Endothelial cell of umbilical vein (primary cell): ENCODE data around the gene PRKG1. TPM values are rescaled to one million over a fixed set of nuclear protein-coding genes. Genes with fewer than 3 reads are reported as not detected.

Experiments used
- BruUV-seq: library from RNA; stranded (reverse); fragments of 400-500 nt; replicated peaks from 2 replicates; lab custom pipeline; 2021; lab: Mats Ljungman, UMichigan
- CTCF ChIA-PET: fragments of 300-600, 350-600 bp; sonication (Branson Sonifier 250); formaldehyde crosslinking; loops from one replicate; lab custom pipeline; 2021; ENCODE audit warnings: antibody characterized with exemption, inconsistent platforms; lab: Charles Lee
- POLR2A ChIA-PET: fragments of 300-600, 350-600 bp; sonication (Branson Sonifier 250); formaldehyde crosslinking; loops from one replicate; lab custom pipeline; 2021; ENCODE audit warnings: antibody characterized with exemption, inconsistent platforms; lab: Charles Lee
- DNase-seq: peaks from one replicate; pipeline ENCODE4 v3.0.0-alpha.2; 2011; ENCODE audit warnings: low read depth, low spot score
- FAIRE-seq: peaks from 2 replicates; lab custom pipeline; 2011; peaks lifted over from hg19 to GRCh38; lab: Jason Lieb, UNC
- H2AFZ ChIP-seq: 2 replicates; pipeline ENCODE4 v1.6.0; 2012; ENCODE audit warnings: low read depth, low read length, control low read depth, inconsistent platforms
- H3K27ac ChIP-seq: 2 replicates; pipeline ENCODE4 v1.5.1; 2011; ENCODE audit warnings: low read depth, mild to moderate bottlenecking, control low read depth, low read length, moderate library complexity; ENCODE audit not compliant: insufficient read depth
- H3K27me3 ChIP-seq, 2 experiments: 2 replicates each; pipeline versions ENCODE4 v1.6.0 to v1.6.1; 2011; ENCODE audit warnings: low read length in 2 of 2, mixed read lengths in 1 of 2; ENCODE audit not compliant: control insufficient read depth in 2 of 2, insufficient read depth in 2 of 2
- H3K36me3 ChIP-seq, 2 experiments: 2 replicates in 1 of 2; 3 replicates in 1 of 2; pipeline ENCODE4 v1.5.1; 2011; ENCODE audit warnings: low read length in 2 of 2, mild to moderate bottlenecking in 1 of 2, moderate library complexity in 1 of 2; ENCODE audit not compliant: control insufficient read depth in 2 of 2, insufficient read depth in 2 of 2; ENCODE audit errors: extremely low read depth in 1 of 2
- H3K4me1 ChIP-seq: 3 replicates; pipeline ENCODE4 v1.5.1; 2011; ENCODE audit warnings: mild to moderate bottlenecking, low read length; ENCODE audit not compliant: control insufficient read depth, insufficient read depth; ENCODE audit errors: extremely low read depth
- H3K4me2 ChIP-seq: 2 replicates; pipeline ENCODE4 v1.6.1; 2011; ENCODE audit warnings: low read length, control low read depth, mixed read lengths; ENCODE audit not compliant: insufficient read depth
- H3K4me3 ChIP-seq, 3 experiments: fragments of 200-600 bp in 1 of 3; sonication (generic), shearing (Covaris generic) in 1 of 3; replicated peaks in 1 of 3; 2 replicates each; pipeline ENCODE4 v1.5.1; 2011 to 2016; ENCODE audit warnings: control low read depth in 3 of 3, low read length in 3 of 3, mild to moderate bottlenecking in 2 of 3, inconsistent platforms in 1 of 3, low read depth in 1 of 3, moderate library complexity in 1 of 3; ENCODE audit not compliant: insufficient read depth in 1 of 3
- H3K79me2 ChIP-seq: 2 replicates; pipeline ENCODE4 v1.6.0; 2012; ENCODE audit warnings: low read length, inconsistent platforms; ENCODE audit not compliant: control insufficient read depth, insufficient read depth
- H3K9ac ChIP-seq: replicated peaks from 2 replicates; pipeline ENCODE3; 2011; ENCODE audit warnings: low read length, control low read depth; ENCODE audit not compliant: insufficient read depth; ENCODE audit errors: extremely low read depth
- H3K9me1 ChIP-seq: replicated peaks from 3 replicates; pipeline ENCODE4 v1.6.0; 2011; ENCODE audit warnings: mild to moderate bottlenecking, low read length; ENCODE audit not compliant: control insufficient read depth, insufficient read depth; ENCODE audit errors: extremely low read depth
- H3K9me3 ChIP-seq: replicated peaks from 2 replicates; pipeline ENCODE4 v1.5.1; 2012; ENCODE audit warnings: low read length, inconsistent platforms; ENCODE audit not compliant: control insufficient read depth, insufficient read depth
- H4K20me1 ChIP-seq: replicated peaks from 2 replicates; pipeline ENCODE3; 2011; ENCODE audit warnings: mild to moderate bottlenecking, low read length; ENCODE audit not compliant: control insufficient read depth, insufficient read depth; ENCODE audit errors: extremely low read depth
- CTCF ChIP-seq, 2 donors: IDR thresholded peaks; 1 replicate in 1 of 2; 2 replicates in 1 of 2; pipeline ENCODE4 v1.5.1; 2011; ENCODE audit warnings: low read length in 2 of 2, mild to moderate bottlenecking in 2 of 2, moderate library complexity in 2 of 2, control low read depth in 1 of 2, inconsistent platforms in 1 of 2, low read depth in 1 of 2; ENCODE audit not compliant: insufficient read depth in 1 of 2; ENCODE audit errors: extremely low read depth in 1 of 2
- EZH2 ChIP-seq: IDR thresholded peaks from 2 replicates; pipeline ENCODE4 v1.6.1; 2012; ENCODE audit warnings: borderline replicate concordance, low read depth, mild to moderate bottlenecking, moderate library complexity, low read length, inconsistent platforms; ENCODE audit not compliant: severe bottlenecking
- FOS ChIP-seq: IDR thresholded peaks from 2 replicates; pipeline ENCODE4 v1.6.1; 2011; ENCODE audit warnings: mild to moderate bottlenecking, low read length, moderate library complexity, borderline replicate concordance; ENCODE audit not compliant: insufficient read depth
- GATA2 ChIP-seq: IDR thresholded peaks from 2 replicates; pipeline ENCODE4 v1.7.0; 2011; ENCODE audit warnings: low read depth, mild to moderate bottlenecking, moderate library complexity, mixed read lengths, low read length; ENCODE audit not compliant: insufficient read length, insufficient read depth
- JUN ChIP-seq: IDR thresholded peaks from 2 replicates; pipeline ENCODE4 v1.6.1; 2011; ENCODE audit warnings: borderline replicate concordance, low read depth; ENCODE audit not compliant: insufficient read length, insufficient read depth
- MAX ChIP-seq: IDR thresholded peaks from 2 replicates; pipeline ENCODE4 v1.6.1; 2011; ENCODE audit not compliant: insufficient read depth, insufficient read length
- MYC ChIP-seq: IDR thresholded peaks from one replicate; pipeline ENCODE4 v1.6.1; 2011; ENCODE audit warnings: mild to moderate bottlenecking, low read depth, low read length
- POLR2A ChIP-seq: IDR thresholded peaks from 2 replicates; pipeline ENCODE4 v1.6.1; 2012; ENCODE audit warnings: low read depth, mild to moderate bottlenecking, control low read depth, low read length
- POLR2AphosphoS5 ChIP-seq: IDR thresholded peaks from 2 replicates; pipeline ENCODE4 v1.6.1; 2012; ENCODE audit warnings: low read depth, mild to moderate bottlenecking, control low read depth, low read length, moderate library complexity; ENCODE audit not compliant: insufficient read depth
- dilution Hi-C: fragments of 300-500 bp; cut with MboI; formaldehyde crosslinking; loops from one replicate; pipeline ENCODE4 v1.15.0; 2019; ENCODE audit warnings: low sequenced_read_pairs; ENCODE audit not compliant: extremely low pct_ligation_motif_present
- intact Hi-C: fragments of 100-400 bp; cut with micrococcal nuclease; formaldehyde crosslinking; loops from one replicate; pipeline ENCODE4 v1.10.0; 2022
- polyA plus RNA-seq, 4 experiments: library from polyadenylated mRNA; depleted of rRNA in 3 of 4; stranded (reverse) in 3 of 4; unstranded in 1 of 4; fragments of >200 nt; gene quantifications; 2 replicates each; pipeline versions ENCODE4 v1.2.1 to v1.2.3, GENCODE V29; 2011 to 2012; ENCODE audit warnings: missing spikeins in 1 of 4
- total RNA-seq: library from RNA; stranded (reverse); gene quantifications from 2 replicates; pipeline ENCODE4 v1.2.3, GENCODE V29; 2021

Gene PRKG1
- total and polyA plus RNA-seq, 2 donors (not counting 3 experiments of a cell fraction or from before 2014, with no cell fraction given) = 0.01 to 0.18 TPM

- ChIA-PET CTCF (interaction anchor here (3.7 kb wide), 1 partner anchor 22 kb away, joined by 10 read pairs; no protein-coding TSS in a partner anchor), POLR2A (no interaction called here)
- Histone ChIP-seq H3K36me3 (no peaks in the 10 kb centered on the region), H3K9ac (no peak overlapping the region), H3K27ac (no peak overlapping the region), H3K9me1 (no peaks in the 10 kb centered on the region), H3K9me3 (no peaks in the 10 kb centered on the region), H3K4me1 (no peaks in the 10 kb centered on the region), H3K4me3 (no peak overlapping the region), H2AFZ (no peak overlapping the region), H3K79me2 (no peaks in the 10 kb centered on the region), H4K20me1 (no peaks in the 10 kb centered on the region), H3K4me2 (no peak overlapping the region), H3K27me3 (peaks cover 3 to 5% of the 10 kb centered on the region in 2 experiments)
- DNase-seq = no peak
- no peak for TF ChIP-seq CTCF (IDR thresholded peaks at IDR 0.05; ENCODE audit: extremely low read depth in 1 of 2, insufficient read depth in 1 of 2, low read depth in 1 of 2, low read length in 2 of 2)
- no peak for TF ChIP-seq FOS
- TF ChIP-seq POLR2A = no peak
- no peak for TF ChIP-seq POLR2AphosphoS5
- no peak for TF ChIP-seq JUN
- TF ChIP-seq MAX = no peak
- no peak for TF ChIP-seq MYC
- TF ChIP-seq EZH2 = no peak
- no peak for TF ChIP-seq GATA2
- intact Hi-C loops (no loop called here), dilution Hi-C loops (no loop called here)
- no peak for FAIRE-seq
- BruUV-seq = no TSS peak
Observed at GRCh38 chr10:52172581-52172980, 1098.3 kb downstream of the PRKG1 start.
